Breast epithelium (tissue), 4 donors: ENCODE results near the gene OR2D2. TPM values are rescaled to one million over a fixed set of nuclear protein-coding genes. Genes with fewer than 3 reads are reported as not detected.

Experiments
- DNase-seq, 2 donors: peaks; one replicate each; pipeline ENCODE4 v3.0.0-alpha.2; 2019; ENCODE audit warnings: low spot score in 2 of 2
- H3K27ac ChIP-seq, 2 donors: fragments of 200-600 bp; sonication (generic) in 1 of 2; one replicate each; pipeline ENCODE4 v1.5.1; 2016 to 2019; ENCODE audit warnings: mild to moderate bottlenecking in 1 of 2
- H3K27me3 ChIP-seq, 2 donors: fragments of 200-600 bp; sonication (generic) in 1 of 2; one replicate each; pipeline versions ENCODE4 v1.5.1 to v1.6.0; 2017 to 2019; ENCODE audit warnings: control low read depth in 1 of 2, mild to moderate bottlenecking in 1 of 2
- H3K36me3 ChIP-seq: fragments of 200-600 bp; one replicate; pipeline ENCODE4 v1.5.1; 2019
- H3K4me1 ChIP-seq, 2 donors: fragments of 200-600 bp; sonication (generic); one replicate each; pipeline ENCODE4 v1.5.1; 2016 to 2019; ENCODE audit warnings: control low read depth in 1 of 2
- H3K4me3 ChIP-seq, 3 donors: fragments of 200-600 bp; sonication (generic); 1 replicate in 2 of 3; 2 replicates in 1 of 3; pipeline ENCODE4 v1.5.1; 2016 to 2019; ENCODE audit warnings: mild to moderate bottlenecking in 3 of 3, moderate library complexity in 2 of 3
- H3K9me3 ChIP-seq, 2 donors: fragments of 200-600 bp; sonication (generic) in 1 of 2; one replicate each; pipeline ENCODE4 v1.5.1; 2016 to 2019; ENCODE audit warnings: control low read depth in 1 of 2
- POLR2A ChIP-seq: fragments of 450-650 bp; IDR thresholded peaks from one replicate; pipeline ENCODE4 v1.6.1; 2016; ENCODE audit warnings: antibody characterized with exemption, mild to moderate bottlenecking, moderate library complexity
- POLR2AphosphoS5 ChIP-seq, 3 donors: sonication (generic); formaldehyde crosslinking; IDR thresholded peaks; one replicate each; pipeline ENCODE4 v1.6.1; 2017; ENCODE audit warnings: antibody characterized with exemption in 3 of 3
- intact Hi-C: fragments of 100-400 bp; cut with DNase I; formaldehyde crosslinking; loops from one replicate; pipeline ENCODE4 v1.15.1; 2023; ENCODE audit warnings: low total_unique reads
- total RNA-seq, 3 donors: library from RNA; depleted of rRNA; stranded (reverse); fragments of >200 nt; gene quantifications; one replicate each; pipeline ENCODE4 v1.1.0, GENCODE V29; 2016
- TF ChIP-seq, protein P1 (sequence below), 3 donors: fragments of 450-650 bp; IDR thresholded peaks; one replicate each; pipeline ENCODE4 v1.5.1; 2016 to 2017; ENCODE audit warnings: antibody characterized with exemption in 3 of 3, mild to moderate bottlenecking in 3 of 3, moderate library complexity in 3 of 3

Gene OR2D2, protein sequence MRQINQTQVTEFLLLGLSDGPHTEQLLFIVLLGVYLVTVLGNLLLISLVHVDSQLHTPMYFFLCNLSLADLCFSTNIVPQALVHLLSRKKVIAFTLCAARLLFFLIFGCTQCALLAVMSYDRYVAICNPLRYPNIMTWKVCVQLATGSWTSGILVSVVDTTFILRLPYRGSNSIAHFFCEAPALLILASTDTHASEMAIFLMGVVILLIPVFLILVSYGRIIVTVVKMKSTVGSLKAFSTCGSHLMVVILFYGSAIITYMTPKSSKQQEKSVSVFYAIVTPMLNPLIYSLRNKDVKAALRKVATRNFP
- under 1 TPM in 2 of 3 donors, not detected in 1; 0.44 to 0.66 TPM for total RNA-seq

DNA sequence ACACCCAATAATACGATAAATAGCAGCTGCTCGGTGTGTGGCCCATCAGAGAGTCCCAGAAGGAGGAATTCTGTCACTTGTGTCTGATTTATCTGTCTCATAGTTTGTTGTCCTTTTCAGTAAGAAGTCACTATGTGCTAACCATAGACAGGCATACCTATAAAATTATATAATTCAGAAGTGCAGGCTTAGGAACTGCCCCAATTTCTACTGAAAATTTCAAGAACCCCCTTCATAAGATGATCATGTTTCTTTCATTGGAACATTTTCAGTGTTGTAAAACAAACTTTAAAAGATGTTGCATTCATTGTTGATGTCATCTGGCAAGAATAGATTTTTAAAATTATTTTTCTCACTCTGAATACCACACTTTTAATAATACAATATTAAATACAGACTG lies at the start of gene OR2D2:
TSS of gene OR2D2 (minus strand) at position 101 of the 400 bp plus-strand sequence. CDS start at position 101, 0 bp downstream.
- no peak within 1 kb of the TSS for H3K4me3 ChIP-seq
- DNase-seq: no peak

DNA sequence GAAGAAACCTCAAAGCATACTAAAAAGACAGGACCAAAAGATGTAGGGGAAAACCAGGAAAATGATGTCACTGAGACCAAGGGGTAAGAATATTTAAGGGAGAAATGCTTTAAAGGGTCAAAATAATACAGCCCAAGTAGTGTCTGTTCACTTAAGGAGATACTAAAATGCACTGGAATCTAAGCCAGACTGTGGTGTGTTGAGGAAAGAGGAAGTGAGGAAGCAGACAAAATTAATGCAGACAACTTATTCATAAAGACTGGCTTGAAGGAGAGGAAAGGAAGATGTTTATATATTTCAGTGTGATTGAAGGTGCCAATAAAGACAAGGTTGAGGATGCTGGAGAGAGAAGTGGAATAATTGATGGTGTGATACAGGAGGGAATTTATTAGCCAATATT lies 49.7 kb upstream of the OR2D2 start:
- Histone ChIP-seq H3K4me1 (no peaks in the 10 kb centered on the region), H3K36me3 (no peaks in the 10 kb centered on the region), H3K27me3 (no peaks in the 10 kb centered on the region), H3K9me3 (no peaks in the 10 kb centered on the region), H3K4me3 (no peak overlapping the region), H3K27ac (no peak overlapping the region)
- intact Hi-C loops: no loop called here
- TF ChIP-seq, protein P1, sequence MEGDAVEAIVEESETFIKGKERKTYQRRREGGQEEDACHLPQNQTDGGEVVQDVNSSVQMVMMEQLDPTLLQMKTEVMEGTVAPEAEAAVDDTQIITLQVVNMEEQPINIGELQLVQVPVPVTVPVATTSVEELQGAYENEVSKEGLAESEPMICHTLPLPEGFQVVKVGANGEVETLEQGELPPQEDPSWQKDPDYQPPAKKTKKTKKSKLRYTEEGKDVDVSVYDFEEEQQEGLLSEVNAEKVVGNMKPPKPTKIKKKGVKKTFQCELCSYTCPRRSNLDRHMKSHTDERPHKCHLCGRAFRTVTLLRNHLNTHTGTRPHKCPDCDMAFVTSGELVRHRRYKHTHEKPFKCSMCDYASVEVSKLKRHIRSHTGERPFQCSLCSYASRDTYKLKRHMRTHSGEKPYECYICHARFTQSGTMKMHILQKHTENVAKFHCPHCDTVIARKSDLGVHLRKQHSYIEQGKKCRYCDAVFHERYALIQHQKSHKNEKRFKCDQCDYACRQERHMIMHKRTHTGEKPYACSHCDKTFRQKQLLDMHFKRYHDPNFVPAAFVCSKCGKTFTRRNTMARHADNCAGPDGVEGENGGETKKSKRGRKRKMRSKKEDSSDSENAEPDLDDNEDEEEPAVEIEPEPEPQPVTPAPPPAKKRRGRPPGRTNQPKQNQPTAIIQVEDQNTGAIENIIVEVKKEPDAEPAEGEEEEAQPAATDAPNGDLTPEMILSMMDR (IDR thresholded peaks at IDR 0.05): no peak
- TF ChIP-seq POLR2AphosphoS5 (IDR thresholded peaks at IDR 0.05) (no peak), POLR2A (no peak)
- no peak for DNase-seq

More for the DNA sequence above, at the start of gene OR2D2:
- Histone ChIP-seq H3K9me3 (peaks cover 0 to 5% of the 10 kb centered on the region in 2 donors), H3K4me1 (no peaks in the 10 kb centered on the region), H3K27me3 (no peaks in the 10 kb centered on the region), H3K36me3 (no peaks in the 10 kb centered on the region), H3K27ac (no peak within 1 kb of the TSS)
- TF ChIP-seq, protein P1 (IDR thresholded peaks at IDR 0.05): no peak
- TF ChIP-seq POLR2AphosphoS5 (IDR thresholded peaks at IDR 0.05) (no peak), POLR2A (no peak)
- intact Hi-C loops: no loop called here

DNA sequence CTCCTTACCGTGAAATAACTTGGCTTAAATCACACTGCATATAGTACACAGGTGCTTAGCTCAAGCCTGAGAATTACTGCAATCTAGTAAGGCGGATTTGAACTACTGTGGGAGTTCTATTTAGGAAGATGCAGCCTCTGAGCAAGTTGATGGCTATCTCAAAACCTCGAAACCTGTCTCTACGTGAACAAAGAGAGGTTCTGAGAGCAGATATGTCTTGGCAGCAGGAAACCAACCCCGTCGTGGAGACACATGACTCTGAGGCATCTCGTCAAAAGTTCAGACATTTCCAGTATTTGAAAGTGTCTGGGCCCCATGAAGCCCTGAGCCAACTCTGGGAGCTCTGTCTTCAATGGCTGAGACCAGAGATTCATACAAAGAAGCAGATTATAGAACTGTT lies 39.8 kb upstream of the OR2D2 start:
- TF ChIP-seq POLR2A (no peak), POLR2AphosphoS5 (IDR thresholded peaks at IDR 0.05) (no peak)
- TF ChIP-seq, protein P1 (IDR thresholded peaks at IDR 0.05): no peak
- intact Hi-C loops: no loop called here
- Histone ChIP-seq H3K4me3 (no peak overlapping the region), H3K27me3 (no peaks in the 10 kb centered on the region), H3K9me3 (no peaks in the 10 kb centered on the region), H3K4me1 (no peaks in the 10 kb centered on the region), H3K36me3 (no peaks in the 10 kb centered on the region), H3K27ac (no peak overlapping the region)
- DNase-seq: no peak

DNA sequence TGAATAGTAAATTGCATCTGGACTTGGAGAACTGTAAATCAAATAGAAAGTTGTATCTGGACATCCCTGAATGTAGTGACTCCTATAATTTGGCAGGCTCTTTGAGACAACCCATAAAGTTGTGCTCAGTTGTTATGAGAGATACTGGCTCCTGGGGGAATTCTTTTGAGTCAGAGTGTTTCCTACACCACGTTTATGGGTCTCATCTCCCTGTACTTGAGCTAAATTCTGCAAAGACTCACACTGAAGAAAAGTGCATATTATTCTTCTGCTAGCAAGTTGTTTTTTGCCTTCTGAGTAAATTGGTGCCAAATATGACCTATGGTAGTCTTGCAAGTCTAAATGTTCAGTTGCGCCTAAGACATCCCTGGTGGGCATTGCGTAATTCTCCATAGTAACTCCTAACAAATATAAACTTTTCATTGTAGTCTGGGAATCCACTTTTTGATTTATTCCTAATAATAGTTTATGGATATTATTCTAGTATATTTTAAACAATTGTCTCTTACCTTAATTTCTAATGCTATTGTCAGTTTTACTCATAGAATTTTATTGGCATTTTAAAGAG lies 38.9 kb upstream of the OR2D2 start:
- DNase-seq: no peak
- H3K9me3 ChIP-seq: no peaks in the 10 kb centered on the region
- TF ChIP-seq POLR2AphosphoS5 (IDR thresholded peaks at IDR 0.05): no peak
- no peak for TF ChIP-seq POLR2A
- TF ChIP-seq, protein P1 (IDR thresholded peaks at IDR 0.05): no peak
- intact Hi-C loops: no loop called here
- H3K27me3 ChIP-seq: no peaks in the 10 kb centered on the region
- no peaks in the 10 kb centered on the region for H3K4me1 ChIP-seq
- H3K36me3 ChIP-seq: no peaks in the 10 kb centered on the region
- H3K27ac ChIP-seq: no peak overlapping the region
- no peak overlapping the region for H3K4me3 ChIP-seq

DNA sequence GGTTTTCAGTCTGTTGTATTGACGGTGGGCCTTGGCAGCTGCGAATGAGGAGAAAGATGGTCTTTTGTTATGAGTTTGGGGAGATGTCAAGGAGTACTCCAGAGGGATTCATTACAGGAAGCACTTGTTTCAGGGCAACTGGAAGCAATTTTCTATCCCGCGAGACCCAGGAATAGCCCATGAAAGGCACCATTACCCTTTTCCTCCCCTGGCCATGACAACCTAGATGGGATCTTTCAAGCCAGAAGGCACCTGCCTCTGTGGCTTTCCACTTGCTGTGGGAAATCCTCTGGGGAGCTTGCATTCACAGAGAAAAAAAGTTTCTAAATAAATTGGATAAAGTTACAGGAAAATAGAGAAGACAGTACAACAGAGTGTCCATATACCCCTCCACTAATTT lies 36.6 kb upstream of the OR2D2 start:
- intact Hi-C loops: no loop called here
- H3K4me3 ChIP-seq: no peak overlapping the region
- DNase-seq: no peak

More for the DNA sequence above, 36.6 kb upstream of the OR2D2 start:
- TF ChIP-seq, protein P1 (IDR thresholded peaks at IDR 0.05): no peak
- no peak for TF ChIP-seq POLR2AphosphoS5 (IDR thresholded peaks at IDR 0.05)
- no peak for TF ChIP-seq POLR2A
- Histone ChIP-seq H3K9me3 (no peaks in the 10 kb centered on the region), H3K27ac (no peak overlapping the region), H3K4me1 (no peaks in the 10 kb centered on the region), H3K36me3 (no peaks in the 10 kb centered on the region), H3K27me3 (no peaks in the 10 kb centered on the region)
